A673 (cell line): ENCODE data around the gene TOMT.

Source experiments
- CTCF ChIP-seq: fragments of 300-800, 200-600 bp; sonication (generic); conservative IDR thresholded peaks from 2 replicates; pipeline ENCODE4 v1.5.1; 2017; ENCODE audit warnings: low read depth, mild to moderate bottlenecking, antibody characterized with exemption, low read length, moderate library complexity, mixed read lengths
- EZH2 ChIP-seq: fragments of 200-600 bp; sonication (generic); IDR thresholded peaks from 2 replicates; pipeline ENCODE4 v1.6.1; 2017; ENCODE audit warnings: borderline replicate concordance, low read depth, mild to moderate bottlenecking, mixed read lengths, antibody characterized with exemption, low read length; ENCODE audit not compliant: poor library complexity, severe bottlenecking

- TF ChIP-seq CTCF = no peak
- TF ChIP-seq EZH2 = no peak
Measured at GRCh38 chr11:72141066-72141465, 35.3 kb downstream of the TOMT start.
